GM12878 (cell line): ENCODE results near the gene WFIKKN1. TPM values are rescaled to one million over a fixed set of nuclear protein-coding genes. Genes with fewer than 3 reads are reported as not detected.

Experiments used
- JUND ChIP-seq: IDR thresholded peaks from 2 replicates; pipeline ENCODE4 v1.6.1; 2012; ENCODE audit warnings: low read depth, mild to moderate bottlenecking, low read length, improper control_type of control experiment, moderate library complexity
- MYB ChIP-seq: fragments of 150-350 bp; IDR thresholded peaks from 2 replicates; pipeline ENCODE4 v1.6.1; 2014; ENCODE audit warnings: mild to moderate bottlenecking, low read depth, low read length, borderline replicate concordance
- PML ChIP-seq: IDR thresholded peaks from 2 replicates; pipeline ENCODE4 v1.6.1; 2012; ENCODE audit warnings: low read length, inconsistent platforms
- SUPT20H ChIP-seq: IDR thresholded peaks from 2 replicates; pipeline ENCODE4 v1.6.1; 2011; ENCODE audit warnings: low read depth, mild to moderate bottlenecking, low read length, moderate library complexity, borderline replicate concordance; ENCODE audit not compliant: control insufficient read depth
- ZNF24 ChIP-seq: fragments of 450-650 bp; IDR thresholded peaks from 2 replicates; pipeline ENCODE4 v1.6.1; 2017; ENCODE audit warnings: antibody characterized with exemption, mild to moderate bottlenecking
- ZSCAN29 ChIP-seq: fragments of 450-650 bp; IDR thresholded peaks from 2 replicates; pipeline ENCODE4 v1.6.1; 2017; ENCODE audit warnings: mild to moderate bottlenecking, moderate library complexity
- polyA plus RNA-seq, 11 experiments: library from polyadenylated mRNA; depleted of rRNA in 4 of 11; unstranded in 6 of 11; stranded (reverse) in 5 of 11; fragments of >200 nt; fragmentation: Nextera tagmentation in 4 of 11; fragmentation: Illumina TruSeq in 1 of 11; extraction: Ambion mirVana in 4 of 11; extraction: Trizol in 1 of 11; gene quantifications; 1 replicate in 1 of 11; 2 replicates in 10 of 11; pipeline versions ENCODE4 v1.2.1 to v1.2.3, GENCODE V29; 2011 to 2016; ENCODE audit warnings: inconsistent platforms in 2 of 11, missing spikeins in 2 of 11, low read depth in 1 of 11
- total RNA-seq, 4 experiments: library from RNA; depleted of rRNA in 3 of 4; stranded (reverse); fragments of >200 nt in 3 of 4; fragmentation: Illumina TruSeq in 1 of 4; extraction: Trizol in 1 of 4; gene quantifications; 2 replicates each; pipeline versions ENCODE4 v1.2.1 to v1.2.3, GENCODE V29; 2013 to 2021
- TF ChIP-seq, protein P1 (sequence below): fragments of 450-650 bp; formaldehyde crosslinking; IDR thresholded peaks from 2 replicates; pipeline ENCODE4 v1.5.0; 2022; ENCODE audit warnings: mild to moderate bottlenecking, missing genetic modification characterization
- TF ChIP-seq, protein P2 (sequence below), 3 experiments: IDR thresholded peaks in 2 of 3; conservative IDR thresholded peaks in 1 of 3; 2 replicates each; pipeline ENCODE4 v1.5.1; 2011; ENCODE audit warnings: low read depth in 3 of 3, low read length in 3 of 3, mild to moderate bottlenecking in 3 of 3, control low read depth in 2 of 3, moderate library complexity in 2 of 3, inconsistent platforms in 1 of 3, mixed read lengths in 1 of 3; ENCODE audit not compliant: control insufficient read depth in 2 of 3, insufficient read depth in 1 of 3; ENCODE audit errors: extremely low read depth in 1 of 3
- TF ChIP-seq, protein P3 (sequence below): IDR thresholded peaks from 2 replicates; pipeline ENCODE4 v1.6.1; 2011; ENCODE audit warnings: low read depth, low read length, improper control_type of control experiment, borderline replicate concordance

Gene WFIKKN1
- total and polyA plus RNA-seq, 10 of the 15 experiments (the other 5 are each of a cell fraction or from before 2014, with no cell fraction given): 0.01 to 0.41 (median 0.05) TPM; not detected in 2

DNA sequence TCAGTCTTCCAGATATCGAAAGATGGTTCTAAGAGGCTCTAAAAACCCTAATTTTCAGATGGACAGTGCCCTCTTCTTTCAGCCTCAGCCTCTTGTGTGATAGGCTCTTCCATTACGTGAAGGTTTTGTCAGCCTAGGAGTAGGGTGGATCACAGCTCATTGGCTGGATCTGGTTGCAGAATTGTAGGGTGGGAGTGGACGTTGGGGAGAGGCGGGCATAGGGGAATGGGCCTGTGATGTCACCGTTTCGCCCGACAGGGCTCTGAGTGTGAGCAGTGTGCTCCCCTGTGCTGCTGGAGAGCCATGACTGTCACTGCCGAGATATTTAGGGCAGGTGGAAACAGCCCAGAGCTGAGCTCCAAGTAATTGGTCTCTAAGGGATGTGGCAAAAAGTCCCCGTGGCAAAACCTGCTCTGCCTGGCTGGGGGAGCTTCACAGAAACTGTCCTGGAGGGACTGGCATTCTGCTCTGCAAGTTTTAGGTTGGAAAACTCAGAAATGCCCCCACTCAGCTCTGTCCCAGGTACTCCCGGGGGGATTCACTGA is 6.2 kb upstream of the WFIKKN1 start (continued):
- TF ChIP-seq, protein P1, sequence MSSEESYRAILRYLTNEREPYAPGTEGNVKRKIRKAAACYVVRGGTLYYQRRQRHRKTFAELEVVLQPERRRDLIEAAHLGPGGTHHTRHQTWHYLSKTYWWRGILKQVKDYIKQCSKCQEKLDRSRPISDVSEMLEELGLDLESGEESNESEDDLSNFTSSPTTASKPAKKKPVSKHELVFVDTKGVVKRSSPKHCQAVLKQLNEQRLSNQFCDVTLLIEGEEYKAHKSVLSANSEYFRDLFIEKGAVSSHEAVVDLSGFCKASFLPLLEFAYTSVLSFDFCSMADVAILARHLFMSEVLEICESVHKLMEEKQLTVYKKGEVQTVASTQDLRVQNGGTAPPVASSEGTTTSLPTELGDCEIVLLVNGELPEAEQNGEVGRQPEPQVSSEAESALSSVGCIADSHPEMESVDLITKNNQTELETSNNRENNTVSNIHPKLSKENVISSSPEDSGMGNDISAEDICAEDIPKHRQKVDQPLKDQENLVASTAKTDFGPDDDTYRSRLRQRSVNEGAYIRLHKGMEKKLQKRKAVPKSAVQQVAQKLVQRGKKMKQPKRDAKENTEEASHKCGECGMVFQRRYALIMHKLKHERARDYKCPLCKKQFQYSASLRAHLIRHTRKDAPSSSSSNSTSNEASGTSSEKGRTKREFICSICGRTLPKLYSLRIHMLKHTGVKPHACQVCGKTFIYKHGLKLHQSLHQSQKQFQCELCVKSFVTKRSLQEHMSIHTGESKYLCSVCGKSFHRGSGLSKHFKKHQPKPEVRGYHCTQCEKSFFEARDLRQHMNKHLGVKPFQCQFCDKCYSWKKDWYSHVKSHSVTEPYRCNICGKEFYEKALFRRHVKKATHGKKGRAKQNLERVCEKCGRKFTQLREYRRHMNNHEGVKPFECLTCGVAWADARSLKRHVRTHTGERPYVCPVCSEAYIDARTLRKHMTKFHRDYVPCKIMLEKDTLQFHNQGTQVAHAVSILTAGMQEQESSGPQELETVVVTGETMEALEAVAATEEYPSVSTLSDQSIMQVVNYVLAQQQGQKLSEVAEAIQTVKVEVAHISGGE (CRISPR knock-in tag): no peak
- TF ChIP-seq SUPT20H (no peak), JUND (no peak), MYB (no peak), PML (no peak), ZSCAN29 (no peak), ZNF24 (no peak)
- TF ChIP-seq, protein P2, sequence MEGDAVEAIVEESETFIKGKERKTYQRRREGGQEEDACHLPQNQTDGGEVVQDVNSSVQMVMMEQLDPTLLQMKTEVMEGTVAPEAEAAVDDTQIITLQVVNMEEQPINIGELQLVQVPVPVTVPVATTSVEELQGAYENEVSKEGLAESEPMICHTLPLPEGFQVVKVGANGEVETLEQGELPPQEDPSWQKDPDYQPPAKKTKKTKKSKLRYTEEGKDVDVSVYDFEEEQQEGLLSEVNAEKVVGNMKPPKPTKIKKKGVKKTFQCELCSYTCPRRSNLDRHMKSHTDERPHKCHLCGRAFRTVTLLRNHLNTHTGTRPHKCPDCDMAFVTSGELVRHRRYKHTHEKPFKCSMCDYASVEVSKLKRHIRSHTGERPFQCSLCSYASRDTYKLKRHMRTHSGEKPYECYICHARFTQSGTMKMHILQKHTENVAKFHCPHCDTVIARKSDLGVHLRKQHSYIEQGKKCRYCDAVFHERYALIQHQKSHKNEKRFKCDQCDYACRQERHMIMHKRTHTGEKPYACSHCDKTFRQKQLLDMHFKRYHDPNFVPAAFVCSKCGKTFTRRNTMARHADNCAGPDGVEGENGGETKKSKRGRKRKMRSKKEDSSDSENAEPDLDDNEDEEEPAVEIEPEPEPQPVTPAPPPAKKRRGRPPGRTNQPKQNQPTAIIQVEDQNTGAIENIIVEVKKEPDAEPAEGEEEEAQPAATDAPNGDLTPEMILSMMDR (IDR thresholded peaks at IDR 0.05 in 2 of 3, conservative IDR thresholded peaks at IDR 0.05 in 1 of 3; ENCODE audit: control insufficient read depth in 2 of 3, extremely low read depth in 1 of 3, insufficient read depth in 1 of 3, low read depth in 3 of 3, low read length in 3 of 3): no peak
- TF ChIP-seq, protein P3, sequence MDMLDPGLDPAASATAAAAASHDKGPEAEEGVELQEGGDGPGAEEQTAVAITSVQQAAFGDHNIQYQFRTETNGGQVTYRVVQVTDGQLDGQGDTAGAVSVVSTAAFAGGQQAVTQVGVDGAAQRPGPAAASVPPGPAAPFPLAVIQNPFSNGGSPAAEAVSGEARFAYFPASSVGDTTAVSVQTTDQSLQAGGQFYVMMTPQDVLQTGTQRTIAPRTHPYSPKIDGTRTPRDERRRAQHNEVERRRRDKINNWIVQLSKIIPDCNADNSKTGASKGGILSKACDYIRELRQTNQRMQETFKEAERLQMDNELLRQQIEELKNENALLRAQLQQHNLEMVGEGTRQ: no peak
